ENCODE results near the gene DGKZ. TPM values are rescaled to one million over a fixed set of nuclear protein-coding genes. Genes with fewer than 3 reads are reported as not detected.

Gene DGKZ
- total RNA-seq, 2 donors from 2014 or later, result 88.0 to 108 TPM

DNA sequence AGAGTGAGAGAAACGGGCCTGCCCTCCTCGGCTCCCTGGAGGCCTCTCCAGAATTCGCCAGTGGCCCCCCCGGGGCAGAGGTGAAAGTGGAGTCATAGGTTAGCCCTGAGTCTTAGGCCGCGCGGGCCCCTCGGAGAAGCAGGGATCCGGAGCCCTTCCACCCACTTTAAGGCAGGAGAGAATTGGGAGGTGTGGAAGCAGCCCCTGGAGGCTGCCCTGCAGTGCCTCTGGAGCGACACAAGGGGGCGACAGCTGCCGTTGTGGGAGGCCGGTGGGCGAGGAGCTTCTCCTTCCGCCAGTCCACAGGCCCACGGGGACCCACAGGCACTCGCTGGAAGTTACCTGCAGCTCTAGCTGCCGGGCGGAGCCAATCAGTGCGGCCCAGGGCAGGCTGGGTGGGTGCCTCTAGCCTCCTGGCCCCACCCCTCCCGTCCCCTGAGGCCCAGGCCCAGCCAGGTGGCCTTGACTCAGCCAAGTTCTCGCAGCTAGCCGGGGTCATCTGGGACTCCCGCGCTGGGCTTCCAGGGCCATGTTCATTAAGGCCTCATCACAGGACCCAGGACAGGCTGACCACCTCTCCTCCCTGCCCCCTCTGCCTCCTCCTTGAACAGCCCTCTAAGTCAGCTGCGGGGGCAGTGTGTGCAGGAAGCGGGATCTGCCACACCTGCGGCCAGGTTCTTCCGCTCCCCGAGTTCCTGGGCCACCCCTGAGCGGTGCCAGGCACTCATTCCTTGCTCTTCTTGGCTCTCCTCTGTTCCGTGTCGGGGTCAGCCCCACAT is 5.0 kb downstream of the DGKZ start:
- peak; percentile 17 to 74 for ATAC-seq
- peaks cover 0 to 23% of the 10 kb centered on the region in 2 donors for H3K36me3 Mint-ChIP-seq

GRCh38 chr11:46353698-46354097 is 6.4 kb downstream of the DGKZ start:
- peak overlapping the region; percentile 79 to 96 for H3K27ac Mint-ChIP-seq
- DNase-seq (ENCODE audit: low spot score in 2 of 2) (peak in 1 of 2 donors; percentile 55), ATAC-seq (peak; percentile 43 to 46)
- H3K36me3 Mint-ChIP-seq, result peaks cover 0 to 18% of the 10 kb centered on the region in 2 donors
- H3K9me3 Mint-ChIP-seq, result no peaks in the 10 kb centered on the region

More for the DNA sequence above, 5.0 kb downstream of the DGKZ start:
- peak; percentile 77 to 87 for DNase-seq (ENCODE audit: low spot score in 2 of 2)
- H3K9me3 Mint-ChIP-seq, result no peaks in the 10 kb centered on the region
- H3K27ac Mint-ChIP-seq, result peak overlapping the region; percentile 79 to 96

GRCh38 chr11:46356924-46357482 is 9.7 kb downstream of the DGKZ start:
- Mint-ChIP-seq H3K9me3 (no peaks in the 10 kb centered on the region), H3K36me3 (peaks cover 0 to 11% of the 10 kb centered on the region in 2 donors), H3K27ac (peak overlapping the region in 1 of 2 donors; percentile 24)
- no peak for ATAC-seq
- no peak for DNase-seq (ENCODE audit: low spot score in 2 of 2)

- ATAC-seq, result no peak
- H3K27ac Mint-ChIP-seq, result peak overlapping the region in 1 of 2 donors; percentile 24
- DNase-seq (ENCODE audit: low spot score in 2 of 2), result no peak
- peaks cover 0 to 11% of the 10 kb centered on the region in 2 donors for H3K36me3 Mint-ChIP-seq
- no peaks in the 10 kb centered on the region for H3K9me3 Mint-ChIP-seq
Measured at GRCh38 chr11:46357483-46357936, 10.2 kb downstream of the DGKZ start.

DNA sequence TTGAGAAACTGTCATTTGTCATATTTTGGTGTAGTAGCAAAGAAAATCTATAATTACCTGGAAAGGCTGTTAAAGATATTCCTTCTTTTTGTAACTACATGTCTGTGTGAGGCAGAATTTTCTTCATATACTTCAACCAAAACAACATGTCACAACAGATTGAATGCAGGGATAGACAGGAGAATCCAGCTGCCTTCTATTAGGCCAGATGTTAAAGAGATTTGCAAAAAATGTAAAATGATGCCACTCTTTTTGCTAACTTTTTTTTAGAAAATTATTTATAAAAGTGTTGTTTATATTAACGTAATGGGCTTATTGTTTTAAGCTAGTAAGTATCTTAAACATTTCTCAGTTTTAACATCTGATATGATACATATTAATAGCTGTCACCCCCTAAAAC is 12.7 kb downstream of the DGKZ start:
- Mint-ChIP-seq H3K9me3 (no peaks in the 10 kb centered on the region), H3K36me3 (no peaks in the 10 kb centered on the region), H3K27ac (no peak overlapping the region)
- ATAC-seq (no peak), DNase-seq (ENCODE audit: low spot score in 2 of 2) (no peak)

DNA sequence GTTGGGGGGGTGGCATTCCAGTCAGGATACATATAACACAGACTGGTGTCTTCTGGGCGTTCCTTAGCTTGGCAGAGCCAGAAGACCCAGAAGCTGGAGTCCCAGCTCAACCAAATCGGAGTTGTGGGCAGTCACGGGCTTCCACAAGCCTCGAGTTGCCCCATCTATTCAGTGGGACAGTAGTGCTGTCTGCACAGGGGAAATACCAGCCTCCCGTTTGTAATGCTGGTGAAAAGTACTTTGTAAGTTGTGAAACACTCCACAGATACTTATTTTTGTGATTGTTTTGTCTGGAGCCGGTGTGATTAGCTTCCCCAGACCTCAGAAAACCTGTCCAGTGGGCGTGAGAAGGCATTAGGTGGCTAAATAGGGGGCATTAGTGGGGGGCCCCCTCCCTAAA is 13.6 kb downstream of the DGKZ start:
- Mint-ChIP-seq H3K36me3 (no peaks in the 10 kb centered on the region), H3K9me3 (no peaks in the 10 kb centered on the region), H3K27ac (peak overlapping the region; percentile 89 to 95)
- ATAC-seq (peak; percentile 33 to 53), DNase-seq (ENCODE audit: low spot score in 2 of 2) (no peak)

GRCh38 chr11:46361283-46362155 is 14.3 kb downstream of the DGKZ start:
- no peaks in the 10 kb centered on the region for H3K9me3 Mint-ChIP-seq
- peak overlapping the region; percentile 89 to 95 for H3K27ac Mint-ChIP-seq
- ATAC-seq (peak; percentile 91 to 92), DNase-seq (ENCODE audit: low spot score in 2 of 2) (peak; percentile 67 to 69)
- H3K36me3 Mint-ChIP-seq, result no peaks in the 10 kb centered on the region

- no peaks in the 10 kb centered on the region for H3K9me3 Mint-ChIP-seq
- ATAC-seq, result no peak
- DNase-seq (ENCODE audit: low spot score in 2 of 2), result no peak
Measured at GRCh38 chr11:46362156-46363030, 15.1 kb downstream of the DGKZ start.

DNA sequence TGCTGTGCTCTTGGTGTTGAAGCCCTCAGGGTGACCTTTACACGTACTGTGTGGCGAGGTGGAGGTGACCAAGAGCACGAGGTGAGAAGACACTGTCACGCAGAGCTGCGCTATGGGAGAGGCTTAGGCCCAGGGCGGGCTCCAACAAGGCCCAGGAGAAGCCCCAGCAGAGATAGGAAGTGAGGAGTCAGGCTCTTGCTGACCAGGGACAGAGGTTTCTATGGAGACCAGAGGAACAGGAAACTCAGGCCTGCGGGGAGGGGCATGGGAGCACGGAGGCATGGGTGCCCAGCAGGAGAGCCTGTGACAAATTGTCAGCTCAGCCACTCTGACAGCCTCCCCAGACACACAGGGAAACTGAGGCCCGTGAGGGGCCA is 15.8 kb downstream of the DGKZ start:
- ATAC-seq (peak in 1 of 2 donors; percentile 6), DNase-seq (ENCODE audit: low spot score in 2 of 2) (no peak)
- Mint-ChIP-seq H3K27ac (peak overlapping the region; percentile 89 to 91), H3K36me3 (no peaks in the 10 kb centered on the region), H3K9me3 (no peaks in the 10 kb centered on the region)

More at GRCh38 chr11:46362156-46363030, 15.1 kb downstream of the DGKZ start:
- peak overlapping the region; percentile 89 to 91 for H3K27ac Mint-ChIP-seq
- H3K36me3 Mint-ChIP-seq, result no peaks in the 10 kb centered on the region

- Mint-ChIP-seq H3K9me3 (no peaks in the 10 kb centered on the region), H3K27ac (peak overlapping the region in 1 of 2 donors; percentile 89), H3K36me3 (no peaks in the 10 kb centered on the region)
- ATAC-seq (peak in 1 of 2 donors; percentile 8), DNase-seq (ENCODE audit: low spot score in 2 of 2) (no peak)
Measured at GRCh38 chr11:46363455-46364005, 16.3 kb downstream of the DGKZ start.

DNA sequence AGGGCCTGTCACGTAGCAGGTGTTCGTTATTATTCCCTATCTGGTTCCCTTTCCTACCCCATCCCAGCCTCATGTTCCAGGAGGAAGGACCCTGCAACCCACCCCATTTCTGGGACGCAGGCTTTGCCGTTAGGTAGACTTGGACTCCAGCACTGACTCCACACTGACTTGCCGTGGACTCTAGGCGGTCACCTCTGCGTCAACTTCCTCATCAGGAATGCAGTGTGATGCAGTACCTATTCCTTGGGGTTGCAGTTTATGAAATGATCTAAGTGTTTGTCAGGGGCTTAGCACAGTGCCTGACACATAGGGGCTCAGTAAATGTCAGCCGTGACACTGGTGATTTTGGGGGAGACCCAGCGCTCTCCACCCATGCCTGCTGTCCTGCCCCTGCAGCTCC is 16.8 kb downstream of the DGKZ start:
- Mint-ChIP-seq H3K9me3 (no peaks in the 10 kb centered on the region), H3K27ac (peak overlapping the region; percentile 89 to 92), H3K36me3 (no peaks in the 10 kb centered on the region)
- DNase-seq (ENCODE audit: low spot score in 2 of 2) (no peak), ATAC-seq (no peak)

GRCh38 chr11:46364791-46365190 is 17.5 kb downstream of the DGKZ start:
- DNase-seq (ENCODE audit: low spot score in 2 of 2) (no peak), ATAC-seq (no peak)
- no peaks in the 10 kb centered on the region for H3K36me3 Mint-ChIP-seq
- no peaks in the 10 kb centered on the region for H3K9me3 Mint-ChIP-seq
- peak overlapping the region; percentile 89 to 92 for H3K27ac Mint-ChIP-seq

DNA sequence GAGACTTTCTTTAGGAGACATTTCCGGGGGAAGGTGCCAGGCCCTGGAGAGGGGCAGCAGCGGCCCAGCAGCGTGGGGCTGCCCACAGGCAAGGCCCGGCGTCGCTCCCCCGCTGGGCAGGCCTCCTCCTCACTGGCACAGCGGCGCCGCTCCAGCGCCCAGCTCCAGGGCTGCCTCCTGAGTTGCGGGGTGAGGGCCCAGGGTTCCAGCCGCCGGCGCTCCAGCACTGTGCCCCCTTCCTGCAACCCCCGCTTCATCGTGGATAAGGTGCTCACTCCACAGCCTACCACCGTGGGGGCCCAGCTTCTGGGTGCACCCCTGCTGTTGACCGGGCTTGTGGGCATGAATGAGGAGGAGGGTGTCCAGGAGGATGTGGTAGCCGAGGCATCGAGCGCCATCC is 19.0 kb downstream of the DGKZ start:
- no peak for DNase-seq (ENCODE audit: low spot score in 2 of 2)
- Mint-ChIP-seq H3K36me3 (peaks cover 4 to 5% of the 10 kb centered on the region in 2 donors), H3K9me3 (no peaks in the 10 kb centered on the region), H3K27ac (no peak overlapping the region)
- ATAC-seq, result no peak

- DNase-seq (ENCODE audit: low spot score in 2 of 2) (no peak), ATAC-seq (no peak)
- Mint-ChIP-seq H3K27ac (peak overlapping the region in 1 of 2 donors; percentile 66), H3K9me3 (no peaks in the 10 kb centered on the region), H3K36me3 (peaks cover 4 to 5% of the 10 kb centered on the region in 2 donors)
Measured at GRCh38 chr11:46366661-46367161, 19.4 kb downstream of the DGKZ start.

DNA sequence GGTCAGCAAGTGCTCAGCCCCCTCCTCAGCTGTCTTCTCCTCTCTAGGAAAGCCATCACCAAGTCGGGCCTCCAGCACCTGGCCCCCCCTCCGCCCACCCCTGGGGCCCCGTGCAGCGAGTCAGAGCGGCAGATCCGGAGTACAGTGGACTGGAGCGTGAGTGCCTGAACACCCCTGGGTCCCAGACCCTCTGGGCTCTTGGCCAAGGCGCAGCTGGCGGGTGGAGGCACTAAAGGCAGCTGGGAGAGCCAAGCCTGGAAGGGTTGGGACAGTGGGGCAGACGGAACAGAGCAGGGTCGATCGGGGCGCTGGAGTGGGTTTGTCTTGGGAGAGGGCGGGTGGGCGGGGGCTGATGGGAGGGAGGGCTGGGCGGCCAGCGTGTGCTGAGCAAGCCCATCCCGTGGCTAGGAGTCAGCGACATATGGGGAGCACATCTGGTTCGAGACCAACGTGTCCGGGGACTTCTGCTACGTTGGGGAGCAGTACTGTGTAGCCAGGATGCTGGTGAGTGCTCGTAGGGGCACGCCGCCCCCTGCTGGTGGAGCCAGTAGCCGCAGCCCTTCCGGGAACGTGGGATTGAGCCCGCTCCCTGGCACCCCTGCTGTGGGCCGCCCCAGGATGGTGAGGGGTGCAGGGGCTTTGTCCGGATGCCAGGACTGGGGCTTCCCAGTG is 20.1 kb downstream of the DGKZ start:
- peak overlapping the region; percentile 50 to 66 for H3K27ac Mint-ChIP-seq
- peak in 1 of 2 donors; percentile 85 for DNase-seq (ENCODE audit: low spot score in 2 of 2)
- H3K9me3 Mint-ChIP-seq, result no peaks in the 10 kb centered on the region
- ATAC-seq, result peak; percentile 82 to 87
- peaks cover 4 to 5% of the 10 kb centered on the region in 2 donors for H3K36me3 Mint-ChIP-seq

Data from activated naive CD4-positive, alpha-beta T cell treated with anti-CD3 and anti-CD28 coated beads, Interleukin-2, amount 50 U/mL, for 72 hours (primary cell).